Measurements from ENCODE around the gene SLC17A7.

DNA sequence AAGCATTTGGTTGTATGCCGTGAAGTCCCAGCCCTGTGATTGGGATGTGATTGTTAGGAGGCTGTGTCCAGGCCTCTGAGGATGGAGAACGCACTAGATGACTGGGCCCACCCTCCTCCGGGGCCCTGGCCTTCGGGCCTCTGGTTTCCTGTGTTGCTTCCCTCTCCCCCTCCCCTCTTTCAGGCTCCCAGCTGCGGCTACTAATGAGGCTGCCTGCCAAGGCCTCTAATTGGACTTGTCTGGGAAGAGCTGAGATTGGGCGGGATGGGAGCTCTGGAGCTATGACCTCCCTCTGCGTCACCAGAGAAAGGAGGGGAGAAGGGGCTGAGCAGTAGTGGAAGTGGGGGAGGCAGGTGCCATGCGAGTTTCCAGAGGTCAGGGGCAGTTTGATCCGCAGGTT, 28.0 kb downstream of the SLC17A7 start:
- TF ChIP-seq NFE2L1 (CRISPR knock-in tag; IDR thresholded peaks at IDR 0.05; ENCODE audit: borderline replicate concordance) (no peak), RBAK (CRISPR knock-in tag; IDR thresholded peaks at IDR 0.05) (no peak), POLR2AphosphoS5 (IDR thresholded peaks at IDR 0.05; ENCODE audit: low read depth, low read length) (no peak)
- TF ChIP-seq, protein P1, sequence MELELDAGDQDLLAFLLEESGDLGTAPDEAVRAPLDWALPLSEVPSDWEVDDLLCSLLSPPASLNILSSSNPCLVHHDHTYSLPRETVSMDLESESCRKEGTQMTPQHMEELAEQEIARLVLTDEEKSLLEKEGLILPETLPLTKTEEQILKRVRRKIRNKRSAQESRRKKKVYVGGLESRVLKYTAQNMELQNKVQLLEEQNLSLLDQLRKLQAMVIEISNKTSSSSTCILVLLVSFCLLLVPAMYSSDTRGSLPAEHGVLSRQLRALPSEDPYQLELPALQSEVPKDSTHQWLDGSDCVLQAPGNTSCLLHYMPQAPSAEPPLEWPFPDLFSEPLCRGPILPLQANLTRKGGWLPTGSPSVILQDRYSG (CRISPR knock-in tag; IDR thresholded peaks at IDR 0.05) = no peak
